Osteocyte (in vitro differentiated cells): ENCODE results near the gene NTSR1. TPM values are rescaled to one million over a fixed set of nuclear protein-coding genes. Genes with fewer than 3 reads are reported as not detected.
A peak's percentile ranks its signal among the peaks of the same experiment; 100 is the strongest.

Experiments
- DNase-seq: peaks from one replicate; pipeline ENCODE4 v3.0.0; 2021; ENCODE audit warnings: mixed read lengths; ENCODE audit not compliant: unreplicated experiment; ENCODE audit errors: extremely low spot score
- H3K27ac Mint-ChIP-seq: one replicate; pipeline ENCODE4 v1.8.0; 2021; ENCODE audit warnings: mild to moderate bottlenecking, mixed read lengths; ENCODE audit not compliant: unreplicated experiment
- H3K27me3 Mint-ChIP-seq: one replicate; pipeline ENCODE4 v1.8.0; 2021; ENCODE audit warnings: mixed read lengths; ENCODE audit not compliant: unreplicated experiment
- H3K36me3 Mint-ChIP-seq: one replicate; pipeline ENCODE4 v1.8.0; 2021; ENCODE audit warnings: mixed read lengths; ENCODE audit not compliant: unreplicated experiment
- H3K4me1 Mint-ChIP-seq: one replicate; pipeline ENCODE4 v1.8.0; 2021; ENCODE audit warnings: mixed read lengths; ENCODE audit not compliant: unreplicated experiment
- H3K4me3 Mint-ChIP-seq: one replicate; pipeline ENCODE4 v1.8.0; 2021; ENCODE audit warnings: mild to moderate bottlenecking, moderate library complexity, mixed read lengths; ENCODE audit not compliant: unreplicated experiment
- H3K9me3 Mint-ChIP-seq: one replicate; pipeline ENCODE4 v1.8.0; 2021; ENCODE audit warnings: mixed read lengths; ENCODE audit not compliant: unreplicated experiment
- long read RNA-seq: library from polyadenylated mRNA; unstranded; transcript quantifications from one replicate; pipeline ENCODE4 v2.0.0, GENCODE V29; 2021
- total RNA-seq: library from RNA; stranded (reverse); gene quantifications from 2 replicates; pipeline ENCODE4 v1.2.1, GENCODE V29; 2021
- TF ChIP-seq, protein P1 (sequence below): fragments of 200-600 bp; sonication (generic); IDR thresholded peaks from 2 replicates; pipeline ENCODE4 v1.5.0; 2021; ENCODE audit warnings: antibody characterized with exemption, mild to moderate bottlenecking, moderate library complexity

NTSR1 gene
- 0.11 and 0.16 TPM in 2 replicates for total RNA-seq
- long read RNA-seq, result 0 reads

DNA sequence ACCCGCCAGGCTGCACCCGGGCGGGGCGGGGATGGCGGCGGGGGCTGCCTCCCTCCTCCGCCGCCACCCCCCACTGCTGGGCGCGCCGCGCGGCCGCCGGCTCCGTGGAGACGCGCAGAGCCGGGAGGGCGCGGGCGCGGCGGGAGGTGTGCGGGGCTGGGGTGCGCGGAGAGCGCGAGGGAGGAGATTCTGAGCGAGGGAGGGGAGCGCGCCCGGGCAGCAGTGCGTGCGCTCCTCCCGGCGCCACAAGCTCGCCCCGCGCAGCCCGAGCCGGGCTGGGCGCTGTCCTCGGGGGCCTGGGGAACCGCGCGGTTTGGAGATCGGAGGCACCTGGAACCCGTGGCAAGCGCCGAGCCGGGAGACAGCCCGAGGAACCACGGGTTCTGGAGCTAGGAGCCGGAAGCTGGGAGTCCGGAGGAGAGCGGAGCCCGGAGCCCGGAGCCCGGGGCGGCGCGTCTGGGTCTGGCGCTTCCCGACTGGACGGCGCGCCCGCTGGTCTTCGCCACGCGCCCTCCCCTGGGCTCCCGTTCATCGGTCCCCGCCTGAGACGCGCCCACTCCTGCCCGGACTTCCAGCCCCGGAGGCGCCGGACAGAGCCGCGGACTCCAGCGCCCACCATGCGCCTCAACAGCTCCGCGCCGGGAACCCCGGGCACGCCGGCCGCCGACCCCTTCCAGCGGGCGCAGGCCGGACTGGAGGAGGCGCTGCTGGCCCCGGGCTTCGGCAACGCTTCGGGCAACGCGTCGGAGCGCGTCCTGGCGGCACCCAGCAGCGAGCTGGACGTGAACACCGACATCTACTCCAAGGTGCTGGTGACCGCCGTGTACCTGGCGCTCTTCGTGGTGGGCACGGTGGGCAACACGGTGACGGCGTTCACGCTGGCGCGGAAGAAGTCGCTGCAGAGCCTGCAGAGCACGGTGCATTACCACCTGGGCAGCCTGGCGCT lies at the start of gene NTSR1:
TSS of gene NTSR1 (plus strand) at position 246 of the 946 bp plus-strand sequence. CDS start at position 618, 372 bp downstream.
- Mint-ChIP-seq H3K27me3 (peaks cover 24% of the 10 kb centered on the region), H3K36me3 (no peaks in the 10 kb centered on the region), H3K4me1 (peaks cover 17% of the 10 kb centered on the region), H3K4me3 (peak within 1 kb of the TSS; percentile 56), H3K27ac (no peak within 1 kb of the TSS), H3K9me3 (no peaks in the 10 kb centered on the region)
- TF ChIP-seq, protein P1, sequence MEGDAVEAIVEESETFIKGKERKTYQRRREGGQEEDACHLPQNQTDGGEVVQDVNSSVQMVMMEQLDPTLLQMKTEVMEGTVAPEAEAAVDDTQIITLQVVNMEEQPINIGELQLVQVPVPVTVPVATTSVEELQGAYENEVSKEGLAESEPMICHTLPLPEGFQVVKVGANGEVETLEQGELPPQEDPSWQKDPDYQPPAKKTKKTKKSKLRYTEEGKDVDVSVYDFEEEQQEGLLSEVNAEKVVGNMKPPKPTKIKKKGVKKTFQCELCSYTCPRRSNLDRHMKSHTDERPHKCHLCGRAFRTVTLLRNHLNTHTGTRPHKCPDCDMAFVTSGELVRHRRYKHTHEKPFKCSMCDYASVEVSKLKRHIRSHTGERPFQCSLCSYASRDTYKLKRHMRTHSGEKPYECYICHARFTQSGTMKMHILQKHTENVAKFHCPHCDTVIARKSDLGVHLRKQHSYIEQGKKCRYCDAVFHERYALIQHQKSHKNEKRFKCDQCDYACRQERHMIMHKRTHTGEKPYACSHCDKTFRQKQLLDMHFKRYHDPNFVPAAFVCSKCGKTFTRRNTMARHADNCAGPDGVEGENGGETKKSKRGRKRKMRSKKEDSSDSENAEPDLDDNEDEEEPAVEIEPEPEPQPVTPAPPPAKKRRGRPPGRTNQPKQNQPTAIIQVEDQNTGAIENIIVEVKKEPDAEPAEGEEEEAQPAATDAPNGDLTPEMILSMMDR, result no peak
- no peak for DNase-seq

- no peak overlapping the region for H3K27ac Mint-ChIP-seq
- no peak for DNase-seq
- no peaks in the 10 kb centered on the region for H3K4me1 Mint-ChIP-seq
- H3K4me3 Mint-ChIP-seq, result no peak overlapping the region
- TF ChIP-seq, protein P1, result no peak
- H3K9me3 Mint-ChIP-seq, result no peaks in the 10 kb centered on the region
- peaks cover 4% of the 10 kb centered on the region for H3K27me3 Mint-ChIP-seq
- H3K36me3 Mint-ChIP-seq, result no peaks in the 10 kb centered on the region
Measured at GRCh38 chr20:62659488-62660239, 49.0 kb upstream of the NTSR1 start.

- H3K36me3 Mint-ChIP-seq, result no peaks in the 10 kb centered on the region
- H3K4me3 Mint-ChIP-seq, result no peak overlapping the region
- H3K27me3 Mint-ChIP-seq, result peaks cover 9% of the 10 kb centered on the region
- no peaks in the 10 kb centered on the region for H3K4me1 Mint-ChIP-seq
- DNase-seq, result no peak
- TF ChIP-seq, protein P1, result no peak
- no peaks in the 10 kb centered on the region for H3K9me3 Mint-ChIP-seq
- H3K27ac Mint-ChIP-seq, result no peak overlapping the region
Measured at GRCh38 chr20:62660240-62660615, 48.4 kb upstream of the NTSR1 start.

- Mint-ChIP-seq H3K4me1 (no peaks in the 10 kb centered on the region), H3K27me3 (peaks cover 9% of the 10 kb centered on the region), H3K9me3 (no peaks in the 10 kb centered on the region), H3K27ac (no peak overlapping the region), H3K4me3 (no peak overlapping the region), H3K36me3 (no peaks in the 10 kb centered on the region)
- TF ChIP-seq, protein P1, result no peak
- DNase-seq, result no peak
Measured at GRCh38 chr20:62660768-62661167, 47.9 kb upstream of the NTSR1 start.

- no peak overlapping the region for H3K27ac Mint-ChIP-seq
- no peaks in the 10 kb centered on the region for H3K36me3 Mint-ChIP-seq
- peaks cover 4% of the 10 kb centered on the region for H3K4me1 Mint-ChIP-seq
Measured at GRCh38 chr20:62661647-62662046, 47.0 kb upstream of the NTSR1 start.

More at GRCh38 chr20:62661647-62662046, 47.0 kb upstream of the NTSR1 start:
- Mint-ChIP-seq H3K27me3 (peaks cover 9% of the 10 kb centered on the region), H3K9me3 (no peaks in the 10 kb centered on the region), H3K4me3 (no peak overlapping the region)
- TF ChIP-seq, protein P1, result no peak
- DNase-seq, result no peak
